GM12891 (cell line): ENCODE measurements around the gene TES.

Experiments
- POLR2A ChIP-seq: IDR thresholded peaks from 2 replicates; pipeline ENCODE4 v1.6.1; 2011; ENCODE audit warnings: low read depth, low read length, control low read depth
- POLR2AphosphoS5 ChIP-seq: IDR thresholded peaks from 2 replicates; pipeline ENCODE4 v1.6.1; 2011; ENCODE audit warnings: low read depth, low read length, control low read depth
- TAF1 ChIP-seq: IDR thresholded peaks from 2 replicates; pipeline ENCODE4 v1.6.1; 2011; ENCODE audit warnings: low read depth, low read length, control low read depth

- no peak for TF ChIP-seq POLR2A
- no peak for TF ChIP-seq POLR2AphosphoS5
- TF ChIP-seq TAF1, result no peak
These were observed 28.7 kb downstream of the TES start for GRCh38 chr7:116239020-116239419.
